Effector memory CD4-positive, alpha-beta T cell (primary cell): ENCODE measurements around the gene SLC7A14.

ENCODE experiments used
- DNase-seq, 3 donors: peaks; one replicate each; pipeline ENCODE4 v3.0.0-alpha.2; 2020
- H3K27ac ChIP-seq: 2 replicates; pipeline ENCODE4 v1.7.0; 2013; ENCODE audit warnings: mild to moderate bottlenecking, low read length, moderate library complexity; ENCODE audit not compliant: insufficient read depth, poor library complexity, severe bottlenecking
- H3K27me3 ChIP-seq: replicated peaks from 2 replicates; pipeline ENCODE4 v1.7.0; 2013; ENCODE audit warnings: mild to moderate bottlenecking, low read length; ENCODE audit not compliant: insufficient read depth, control insufficient read depth, poor library complexity, severe bottlenecking
- H3K36me3 ChIP-seq: 2 replicates; pipeline ENCODE4 v1.7.0; 2013; ENCODE audit warnings: mild to moderate bottlenecking, low read length, moderate library complexity; ENCODE audit not compliant: control insufficient read depth, insufficient read depth
- H3K4me1 ChIP-seq: 2 replicates; pipeline ENCODE4 v1.7.0; 2013; ENCODE audit warnings: low read length, mild to moderate bottlenecking; ENCODE audit not compliant: control insufficient read depth, insufficient read depth, poor library complexity, severe bottlenecking
- H3K4me3 ChIP-seq: 2 replicates; pipeline ENCODE4 v1.7.0; 2013; ENCODE audit warnings: low read length, low read depth, mild to moderate bottlenecking; ENCODE audit not compliant: insufficient read depth, poor library complexity, severe bottlenecking
- H3K9me3 ChIP-seq: 2 replicates; pipeline ENCODE4 v1.7.0; 2013; ENCODE audit warnings: mild to moderate bottlenecking, low read length, moderate library complexity; ENCODE audit not compliant: control insufficient read depth

SLC7A14 gene

GRCh38 chr3:170424879-170425278 lies 161.0 kb downstream of the SLC7A14 start:
- Histone ChIP-seq H3K27ac (no peak overlapping the region), H3K9me3 (no peaks in the 10 kb centered on the region), H3K4me3 (no peak overlapping the region), H3K4me1 (peaks cover 2% of the 10 kb centered on the region), H3K36me3 (no peaks in the 10 kb centered on the region), H3K27me3 (peaks cover 7% of the 10 kb centered on the region)
- DNase-seq = no peak

DNA sequence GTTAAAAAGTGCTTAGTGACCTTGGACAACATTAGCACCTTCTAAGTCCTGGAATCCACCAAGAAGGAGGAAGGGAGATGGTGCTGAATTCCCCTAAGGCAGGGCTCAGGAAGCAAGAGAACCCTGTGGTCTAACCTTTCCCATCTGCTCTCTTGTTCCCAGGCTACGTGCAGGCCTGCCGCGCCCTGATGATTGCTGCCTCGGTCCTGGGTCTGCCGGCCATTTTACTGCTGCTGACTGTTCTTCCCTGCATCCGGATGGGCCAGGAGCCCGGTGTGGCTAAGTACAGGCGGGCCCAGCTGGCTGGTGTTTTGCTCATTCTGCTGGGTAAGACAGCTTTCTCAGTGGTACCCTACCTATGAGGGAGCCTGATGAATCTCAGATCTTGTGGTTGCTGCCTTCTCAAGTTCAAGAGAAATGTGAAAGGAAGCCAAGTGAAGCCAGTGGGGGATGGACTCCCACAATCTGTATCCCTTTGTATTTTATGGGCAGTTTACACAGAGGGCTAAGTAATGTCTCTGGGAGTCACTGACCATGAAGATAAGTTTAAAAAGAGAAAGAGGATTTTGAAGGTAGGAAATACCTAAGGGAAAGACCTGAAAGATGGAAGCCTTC lies 162.8 kb downstream of the SLC7A14 start:
- H3K9me3 ChIP-seq = no peaks in the 10 kb centered on the region
- H3K36me3 ChIP-seq = no peaks in the 10 kb centered on the region
- H3K27ac ChIP-seq = no peak overlapping the region
- H3K27me3 ChIP-seq = peaks cover 24% of the 10 kb centered on the region
- DNase-seq = no peak
- H3K4me1 ChIP-seq = peaks cover 19% of the 10 kb centered on the region
- H3K4me3 ChIP-seq = no peak overlapping the region

DNA sequence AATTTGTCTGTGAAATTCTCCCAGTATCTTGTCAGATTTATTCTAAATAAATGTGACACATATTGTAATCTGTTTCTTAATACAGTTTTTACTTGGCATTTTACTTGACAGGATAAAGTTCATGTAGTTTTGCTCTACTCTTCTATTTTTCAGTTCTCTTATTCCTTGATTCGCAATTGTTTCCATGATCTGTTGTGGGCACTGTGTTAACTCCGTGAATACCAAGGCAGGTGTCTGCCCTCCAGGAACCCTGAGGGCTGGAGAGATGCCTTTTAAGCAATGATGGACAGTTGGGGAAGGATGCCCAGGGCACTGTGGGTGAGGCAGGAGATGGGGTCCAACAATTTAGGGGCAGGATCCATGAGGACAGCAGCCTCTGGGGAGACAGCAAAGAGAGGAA lies 164.1 kb downstream of the SLC7A14 start:
- DNase-seq = no peak

DNA sequence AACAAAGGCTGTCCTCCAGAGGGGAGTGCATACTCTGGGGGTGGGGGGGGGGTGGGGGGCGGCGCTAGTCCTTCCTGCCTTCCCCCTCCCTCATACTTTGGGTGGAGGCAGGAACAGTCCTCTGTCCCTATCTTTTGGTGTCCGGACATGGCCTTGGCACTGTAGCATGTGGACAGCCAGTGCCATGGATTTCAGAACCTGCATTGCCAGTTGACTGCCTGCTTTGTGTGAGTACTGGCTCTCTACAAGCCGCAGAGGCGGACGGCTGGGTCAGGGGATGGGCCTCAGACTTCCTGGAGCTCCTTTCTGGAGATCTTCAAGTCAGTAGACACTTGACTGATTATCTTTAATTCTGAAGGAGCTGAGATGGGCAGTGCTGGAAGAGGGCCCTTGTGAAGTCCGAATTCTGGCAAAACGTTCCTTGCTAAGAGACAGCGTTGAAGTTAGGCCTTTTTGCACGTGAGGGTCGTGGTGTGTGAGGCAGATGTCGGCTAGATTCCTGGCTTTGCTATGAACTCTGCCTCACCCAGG lies 164.7 kb downstream of the SLC7A14 start:
- Histone ChIP-seq H3K9me3 (no peaks in the 10 kb centered on the region), H3K27me3 (peaks cover 24% of the 10 kb centered on the region), H3K36me3 (no peaks in the 10 kb centered on the region), H3K4me1 (peaks cover 19% of the 10 kb centered on the region), H3K4me3 (no peak overlapping the region), H3K27ac (no peak overlapping the region)
- no peak for DNase-seq

More for the DNA sequence above, 164.1 kb downstream of the SLC7A14 start:
- Histone ChIP-seq H3K4me1 (peaks cover 19% of the 10 kb centered on the region), H3K27me3 (peaks cover 24% of the 10 kb centered on the region), H3K36me3 (no peaks in the 10 kb centered on the region), H3K9me3 (no peaks in the 10 kb centered on the region), H3K27ac (no peak overlapping the region), H3K4me3 (no peak overlapping the region)

DNA sequence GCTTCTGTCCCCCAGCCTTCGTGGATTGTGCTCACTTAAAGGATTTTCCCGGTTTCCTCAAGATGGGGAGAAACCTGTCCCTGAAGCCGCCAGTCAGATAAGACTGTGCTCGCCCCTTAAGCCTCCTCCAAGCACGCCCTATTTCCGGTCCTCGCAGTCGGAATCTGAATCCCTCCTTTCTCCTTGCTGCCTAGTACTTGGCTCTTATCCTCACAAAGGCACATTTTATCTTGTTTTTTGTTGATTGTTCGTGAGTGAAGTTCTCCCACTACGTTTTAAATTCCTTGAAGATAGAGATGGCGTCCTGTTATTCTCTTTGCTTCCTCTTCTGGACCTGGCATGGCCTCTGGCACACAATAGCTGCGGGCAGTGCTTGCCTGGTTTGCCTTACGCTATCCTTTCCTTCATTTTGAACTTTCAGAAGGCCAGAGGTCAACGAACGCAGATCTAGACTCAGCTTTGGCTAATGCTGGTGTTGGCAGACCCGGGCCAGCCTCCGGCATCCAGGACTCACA lies 165.5 kb downstream of the SLC7A14 start:
- Histone ChIP-seq H3K4me1 (peaks cover 19% of the 10 kb centered on the region), H3K9me3 (no peaks in the 10 kb centered on the region), H3K27ac (no peak overlapping the region), H3K36me3 (no peaks in the 10 kb centered on the region), H3K27me3 (peaks cover 24% of the 10 kb centered on the region), H3K4me3 (no peak overlapping the region)
- no peak for DNase-seq

DNA sequence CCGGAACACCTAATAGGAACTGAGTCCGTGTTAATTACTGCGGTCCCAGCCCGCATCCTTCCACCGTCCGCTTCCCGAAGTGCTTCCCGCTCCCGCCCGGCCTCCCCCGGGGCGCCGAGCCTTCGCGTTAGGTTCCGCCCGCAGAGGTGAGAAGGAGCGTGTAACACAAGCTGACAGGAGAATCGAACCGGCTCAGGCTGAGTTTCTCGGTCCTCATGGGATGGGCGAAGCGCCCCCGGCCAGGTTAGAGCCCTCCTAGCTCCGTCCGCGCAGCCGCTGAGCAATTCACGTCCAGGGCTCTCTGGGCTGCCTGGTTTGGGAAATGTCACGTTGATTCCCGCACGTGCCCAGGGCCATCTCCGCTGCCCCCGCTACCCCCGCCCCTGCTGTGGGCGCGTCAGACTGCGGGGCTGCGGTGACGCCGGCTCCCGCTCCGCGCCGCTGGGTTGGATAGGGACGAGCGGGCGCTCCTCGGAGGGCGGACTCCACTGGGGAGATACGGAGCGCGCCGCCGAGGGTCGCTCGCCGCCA lies 166.3 kb downstream of the SLC7A14 start:
- peaks cover 24% of the 10 kb centered on the region for H3K27me3 ChIP-seq
- H3K36me3 ChIP-seq = no peaks in the 10 kb centered on the region
- H3K9me3 ChIP-seq = no peaks in the 10 kb centered on the region
- H3K4me3 ChIP-seq = peak overlapping the region; percentile 28
- H3K27ac ChIP-seq = no peak overlapping the region
- DNase-seq = no peak
- peaks cover 19% of the 10 kb centered on the region for H3K4me1 ChIP-seq

GRCh38 chr3:170418422-170419398 lies 167.2 kb downstream of the SLC7A14 start, which contains the start of gene CLDN11:
TSS of gene CLDN11 (plus strand) at chr3:170418868. CDS start at chr3:170419067, 199 bp downstream.
- Histone ChIP-seq H3K27me3 (peaks cover 24% of the 10 kb centered on the region), H3K36me3 (no peaks in the 10 kb centered on the region), H3K9me3 (no peaks in the 10 kb centered on the region), H3K4me3 (peak within 1 kb of the TSS; percentile 28), H3K4me1 (peaks cover 19% of the 10 kb centered on the region), H3K27ac (no peak within 1 kb of the TSS)
- no peak for DNase-seq

DNA sequence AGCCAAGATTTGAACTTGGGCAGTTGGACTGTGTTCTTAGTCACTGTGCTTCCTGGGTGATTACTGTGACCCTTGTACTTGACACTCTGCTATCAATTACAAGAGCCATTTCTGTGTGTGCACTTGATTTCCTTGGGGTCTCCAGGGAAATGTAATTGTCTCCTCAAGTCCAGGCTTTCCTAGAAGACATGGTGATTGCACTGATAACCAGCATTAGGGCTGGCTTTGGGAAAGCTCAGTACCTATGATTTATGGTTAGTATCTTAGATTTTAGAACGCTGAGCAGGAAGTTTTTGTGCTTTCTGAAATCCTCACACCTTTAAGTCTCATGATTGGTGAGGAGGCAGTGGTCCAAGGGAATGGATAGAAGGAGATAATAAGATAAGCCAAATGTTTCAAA lies 168.8 kb downstream of the SLC7A14 start:
- Histone ChIP-seq H3K27me3 (peaks cover 24% of the 10 kb centered on the region), H3K4me1 (peaks cover 19% of the 10 kb centered on the region), H3K27ac (no peak overlapping the region), H3K36me3 (no peaks in the 10 kb centered on the region), H3K9me3 (no peaks in the 10 kb centered on the region), H3K4me3 (no peak overlapping the region)
- no peak for DNase-seq

DNA sequence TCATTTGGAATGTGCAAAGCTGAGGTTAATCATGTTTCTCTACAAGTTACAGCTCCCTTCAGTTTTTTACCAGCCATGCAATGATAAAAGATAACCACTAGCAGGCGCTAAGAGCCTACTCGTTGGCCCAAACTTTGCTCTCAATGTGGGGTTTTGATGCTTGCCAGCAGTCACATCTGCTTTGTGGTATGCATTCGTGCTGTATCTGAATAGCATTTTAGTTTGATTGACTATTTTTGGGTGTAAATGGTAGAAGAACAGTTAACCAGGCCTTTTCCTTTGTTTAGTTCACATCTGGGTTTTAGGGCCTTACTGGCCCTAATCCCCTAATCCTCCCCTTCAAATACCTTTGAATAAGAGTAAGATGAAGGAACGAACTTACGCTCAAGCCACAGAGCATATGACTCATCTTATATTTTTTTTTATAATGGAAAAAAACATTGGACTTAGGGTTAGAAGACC lies 171.6 kb downstream of the SLC7A14 start:
- no peaks in the 10 kb centered on the region for H3K9me3 ChIP-seq
- H3K27me3 ChIP-seq = peaks cover 11% of the 10 kb centered on the region
- no peaks in the 10 kb centered on the region for H3K36me3 ChIP-seq
- peaks cover 10% of the 10 kb centered on the region for H3K4me1 ChIP-seq
- DNase-seq = peak in 1 of 3 donors; percentile 8
- H3K27ac ChIP-seq = no peak overlapping the region
- no peak overlapping the region for H3K4me3 ChIP-seq
